Measurements from ENCODE around the gene PLEKHM3.
"Not testable (repeated sequence)": the region's sequence is repeated elsewhere in the genome, so short reads cannot be mapped to it uniquely, and the experiment has no call there.

The PLEKHM3 gene

DNA sequence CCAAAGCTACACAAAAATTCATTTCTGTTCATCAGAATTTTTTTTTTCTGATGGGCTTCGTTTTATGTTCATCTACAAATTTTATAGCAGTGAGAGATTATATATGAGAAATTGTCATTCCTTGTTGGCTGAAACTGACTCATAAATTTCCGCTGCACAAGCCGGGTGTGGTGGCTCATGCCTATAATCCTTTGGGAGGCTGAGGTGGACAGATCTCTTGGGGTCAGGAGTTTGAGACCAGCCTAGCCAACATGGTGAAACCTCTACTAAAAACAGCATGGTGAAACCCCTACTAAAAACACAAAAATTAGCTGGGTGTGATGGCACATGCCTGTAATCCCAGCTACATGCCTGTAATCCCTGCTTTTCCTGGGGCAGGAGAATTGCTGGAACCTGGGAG, 72.0 kb downstream of the PLEKHM3 start:
- Histone ChIP-seq H3K27ac (ENCODE audit: low read depth, low read length) (no peak overlapping the region), H3K9ac (ENCODE audit: low read length in 5 of 5) (no peak overlapping the region), H3K27me3 (ENCODE audit: control insufficient read depth in 5 of 5, insufficient read depth in 4 of 5, low read length in 5 of 5) (no peaks in the 10 kb centered on the region), H3K4me1 (ENCODE audit: control insufficient read depth in 5 of 5, insufficient read depth in 5 of 5, low read length in 5 of 5) (peaks cover 0 to 18% (median 10%) of the 10 kb centered on the region in 5 donors), H3K4me3 (ENCODE audit: low read depth in 1 of 5, low read length in 5 of 5) (no peak overlapping the region), H3K36me3 (ENCODE audit: control insufficient read depth in 5 of 5, insufficient read depth in 5 of 5, low read length in 5 of 5) (no peaks in the 10 kb centered on the region), H3K9me3 (ENCODE audit: control insufficient read depth in 5 of 5, low read length in 5 of 5) (no peaks in the 10 kb centered on the region)

DNA sequence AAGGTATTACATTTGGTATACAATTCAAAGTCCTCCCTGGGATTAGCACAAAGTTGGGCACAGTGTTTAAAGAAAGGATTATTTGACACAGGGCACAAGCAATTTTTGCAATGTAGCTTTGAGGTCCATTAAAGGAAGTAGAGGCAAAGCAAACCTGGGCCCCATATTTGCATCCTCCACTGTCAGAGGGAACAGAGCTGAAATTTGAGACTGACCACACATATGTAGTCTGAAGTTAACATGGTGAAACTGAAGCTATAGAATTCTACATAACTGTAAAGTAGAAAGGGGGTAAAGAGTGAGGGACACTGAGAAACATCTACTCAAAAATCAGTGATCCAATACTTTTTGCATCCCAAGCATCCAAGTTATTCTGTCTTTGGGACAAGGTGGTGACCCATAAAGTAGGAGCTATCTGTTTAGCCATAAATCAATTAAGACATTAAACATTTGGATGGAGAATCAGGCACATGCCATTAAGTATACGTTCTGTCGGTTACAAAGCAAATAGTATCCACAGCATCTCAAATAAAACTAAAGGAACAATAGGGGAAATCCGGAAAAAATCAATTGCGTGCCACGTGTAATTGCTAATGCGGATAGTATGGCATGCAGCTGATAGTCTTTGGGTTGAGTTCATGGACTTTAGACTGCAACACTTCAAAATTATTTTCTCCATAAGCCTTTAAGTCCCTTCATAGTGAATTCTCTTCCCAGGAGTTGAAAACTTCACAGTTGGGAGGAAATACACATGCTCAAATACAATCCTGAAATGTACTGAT, 72.6 kb downstream of the PLEKHM3 start:
- no peaks in the 10 kb centered on the region for H3K36me3 ChIP-seq (ENCODE audit: control insufficient read depth in 5 of 5, insufficient read depth in 5 of 5, low read length in 5 of 5)
- no peak overlapping the region for H3K27ac ChIP-seq (ENCODE audit: low read depth, low read length)
- H3K4me1 ChIP-seq (ENCODE audit: control insufficient read depth in 5 of 5, insufficient read depth in 5 of 5, low read length in 5 of 5), result peaks cover 0 to 18% (median 10%) of the 10 kb centered on the region in 5 donors
- H3K27me3 ChIP-seq (ENCODE audit: control insufficient read depth in 5 of 5, insufficient read depth in 4 of 5, low read length in 5 of 5), result no peaks in the 10 kb centered on the region
- H3K9ac ChIP-seq (ENCODE audit: low read length in 5 of 5), result no peak overlapping the region
- no peak overlapping the region for H3K4me3 ChIP-seq (ENCODE audit: low read depth in 1 of 5, low read length in 5 of 5)
- no peaks in the 10 kb centered on the region for H3K9me3 ChIP-seq (ENCODE audit: control insufficient read depth in 5 of 5, low read length in 5 of 5)

DNA sequence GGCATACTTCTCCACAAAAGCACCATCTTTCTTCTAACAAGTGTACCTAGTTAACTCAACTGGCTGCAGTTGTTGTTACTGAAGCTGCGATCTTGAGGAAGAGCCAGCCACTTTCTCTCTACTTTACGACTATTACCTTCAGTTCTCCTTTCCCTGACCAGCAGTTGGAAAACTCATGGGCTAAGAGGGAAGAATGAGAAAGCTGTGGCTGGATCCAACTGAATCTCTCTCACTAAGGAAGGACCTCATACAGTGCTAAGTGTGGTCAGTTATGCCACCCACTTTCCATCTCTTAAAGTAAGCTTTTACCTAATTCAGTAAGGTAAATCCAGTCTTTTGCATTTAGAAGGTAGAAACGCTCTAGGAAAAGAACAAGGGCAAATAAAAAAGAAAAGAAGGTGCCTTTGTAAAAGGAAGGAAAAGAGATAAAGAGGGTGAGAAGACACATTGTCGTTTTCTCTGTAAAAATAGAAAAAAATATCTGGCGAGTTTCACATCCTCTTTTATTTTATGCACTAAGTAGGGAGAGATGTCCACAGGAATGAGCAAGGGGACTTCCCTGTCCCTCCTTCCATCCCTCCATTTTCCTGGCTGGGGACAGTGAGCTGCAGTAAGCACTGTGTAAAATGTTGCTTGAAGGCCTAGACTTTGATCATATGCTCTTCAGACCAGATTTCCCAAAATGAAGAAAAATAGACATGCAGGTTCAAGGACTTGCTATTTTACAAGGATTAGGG, 73.4 kb downstream of the PLEKHM3 start:
- Histone ChIP-seq H3K27ac (ENCODE audit: low read depth, low read length) (no peak overlapping the region), H3K9me3 (ENCODE audit: control insufficient read depth in 5 of 5, low read length in 5 of 5) (no peaks in the 10 kb centered on the region), H3K9ac (ENCODE audit: low read length in 5 of 5) (no peak overlapping the region), H3K4me1 (ENCODE audit: control insufficient read depth in 5 of 5, insufficient read depth in 5 of 5, low read length in 5 of 5) (peaks cover 0 to 18% (median 10%) of the 10 kb centered on the region in 5 donors), H3K36me3 (ENCODE audit: control insufficient read depth in 5 of 5, insufficient read depth in 5 of 5, low read length in 5 of 5) (no peaks in the 10 kb centered on the region), H3K4me3 (ENCODE audit: low read depth in 1 of 5, low read length in 5 of 5) (no peak overlapping the region), H3K27me3 (ENCODE audit: control insufficient read depth in 5 of 5, insufficient read depth in 4 of 5, low read length in 5 of 5) (no peaks in the 10 kb centered on the region)

DNA sequence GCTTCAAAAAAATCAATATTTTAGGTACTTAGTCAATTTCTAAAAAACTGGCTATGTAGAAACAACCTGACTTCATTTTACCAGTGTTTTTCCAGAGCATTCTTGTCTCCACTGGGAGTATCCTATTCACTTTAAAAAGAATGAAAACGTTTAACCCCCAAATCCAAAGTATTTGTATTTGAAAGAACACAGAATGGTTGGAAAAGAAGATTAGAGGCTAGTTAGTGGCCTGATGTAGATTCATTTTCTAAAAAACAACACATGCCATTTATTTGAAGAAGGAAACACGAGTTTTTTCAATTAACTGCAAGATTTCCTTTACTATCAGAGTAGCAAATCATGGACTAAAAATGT, 74.6 kb downstream of the PLEKHM3 start:
- Histone ChIP-seq H3K4me3 (ENCODE audit: low read depth in 1 of 5, low read length in 5 of 5) (no peak overlapping the region), H3K4me1 (ENCODE audit: control insufficient read depth in 5 of 5, insufficient read depth in 5 of 5, low read length in 5 of 5) (peaks cover 0 to 18% (median 10%) of the 10 kb centered on the region in 5 donors), H3K9ac (ENCODE audit: low read length in 5 of 5) (no peak overlapping the region), H3K27ac (ENCODE audit: low read depth, low read length) (no peak overlapping the region), H3K9me3 (ENCODE audit: control insufficient read depth in 5 of 5, low read length in 5 of 5) (no peaks in the 10 kb centered on the region), H3K36me3 (ENCODE audit: control insufficient read depth in 5 of 5, insufficient read depth in 5 of 5, low read length in 5 of 5) (peaks cover 0 to 2% (median 0%) of the 10 kb centered on the region in 5 donors), H3K27me3 (ENCODE audit: control insufficient read depth in 5 of 5, insufficient read depth in 4 of 5, low read length in 5 of 5) (no peaks in the 10 kb centered on the region)

DNA sequence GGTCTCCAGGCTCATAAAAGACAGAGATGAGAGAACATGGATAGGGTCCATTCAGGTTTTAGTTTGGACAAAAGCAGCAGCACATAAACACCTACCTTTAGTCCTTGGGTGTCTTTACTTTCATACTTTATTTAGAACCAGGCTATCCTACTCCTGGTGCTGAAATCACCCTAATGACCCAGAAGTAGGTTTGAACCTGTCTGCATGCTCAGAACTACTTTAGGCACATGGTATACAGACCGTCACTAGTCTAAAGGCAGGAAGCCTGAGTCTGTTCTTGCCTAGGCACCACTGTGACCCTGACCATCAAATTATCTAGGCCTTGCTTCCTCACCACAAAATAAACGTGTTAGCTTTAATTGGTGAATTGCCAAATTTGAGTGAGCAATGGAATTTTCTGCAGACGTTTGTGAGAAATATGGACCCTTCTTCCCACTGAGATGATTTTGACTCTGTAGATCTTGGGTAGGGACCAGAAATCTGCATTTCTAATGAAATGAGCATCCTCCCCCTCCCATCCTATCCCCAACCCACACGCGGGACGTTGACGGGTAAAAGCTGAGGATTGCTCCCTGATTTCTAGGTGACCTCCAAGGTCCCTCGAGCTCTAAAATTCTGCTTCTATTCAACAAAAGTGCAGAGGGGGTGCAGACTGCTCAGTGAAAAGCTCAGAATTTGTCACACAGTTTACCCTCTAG, 75.1 kb downstream of the PLEKHM3 start:
- Histone ChIP-seq H3K9ac (ENCODE audit: low read length in 5 of 5) (no peak overlapping the region), H3K27ac (ENCODE audit: low read depth, low read length) (no peak overlapping the region), H3K36me3 (ENCODE audit: control insufficient read depth in 5 of 5, insufficient read depth in 5 of 5, low read length in 5 of 5) (peaks cover 0 to 6% (median 3%) of the 10 kb centered on the region in 5 donors), H3K9me3 (ENCODE audit: control insufficient read depth in 5 of 5, low read length in 5 of 5) (no peaks in the 10 kb centered on the region), H3K4me3 (ENCODE audit: low read depth in 1 of 5, low read length in 5 of 5) (no peak overlapping the region), H3K4me1 (ENCODE audit: control insufficient read depth in 5 of 5, insufficient read depth in 5 of 5, low read length in 5 of 5) (peaks cover 0 to 18% (median 10%) of the 10 kb centered on the region in 5 donors), H3K27me3 (ENCODE audit: control insufficient read depth in 5 of 5, insufficient read depth in 4 of 5, low read length in 5 of 5) (no peaks in the 10 kb centered on the region)

DNA sequence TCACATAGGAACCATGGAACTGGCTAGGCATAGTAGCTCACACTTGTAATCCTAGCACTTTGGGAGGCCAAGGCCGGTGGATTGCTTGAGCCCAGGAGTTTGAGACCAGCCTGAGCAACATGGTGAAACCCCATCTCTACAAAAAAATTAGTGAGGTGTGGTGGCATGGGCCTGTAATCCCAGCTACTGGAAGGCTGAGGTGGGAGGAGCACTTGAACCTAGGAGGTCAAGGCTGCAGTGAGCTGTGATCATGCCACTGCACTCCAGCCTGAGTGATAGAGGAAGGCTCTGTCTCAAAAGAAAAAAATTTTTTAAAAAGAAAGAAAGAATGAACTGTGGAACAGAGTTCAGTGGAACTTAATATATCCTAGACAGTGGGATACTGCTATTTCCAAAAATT, 76.1 kb downstream of the PLEKHM3 start:
- not testable (repeated sequence) for H3K27ac ChIP-seq (ENCODE audit: low read depth, low read length); H3K9me3 ChIP-seq (ENCODE audit: control insufficient read depth in 5 of 5, low read length in 5 of 5); H3K4me3 ChIP-seq (ENCODE audit: low read depth in 1 of 5, low read length in 5 of 5); H3K9ac ChIP-seq (ENCODE audit: low read length in 5 of 5); H3K27me3 ChIP-seq (ENCODE audit: control insufficient read depth in 5 of 5, insufficient read depth in 4 of 5, low read length in 5 of 5)
- Histone ChIP-seq H3K4me1 (ENCODE audit: control insufficient read depth in 5 of 5, insufficient read depth in 5 of 5, low read length in 5 of 5) (peaks cover 0 to 18% (median 10%) of the 10 kb centered on the region in 5 donors), H3K36me3 (ENCODE audit: control insufficient read depth in 5 of 5, insufficient read depth in 5 of 5, low read length in 5 of 5) (peaks cover 4 to 15% (median 11%) of the 10 kb centered on the region in 5 donors)

- Histone ChIP-seq H3K9ac (ENCODE audit: low read length in 5 of 5) (no peak overlapping the region), H3K4me1 (ENCODE audit: control insufficient read depth in 5 of 5, insufficient read depth in 5 of 5, low read length in 5 of 5) (peaks cover 0 to 3% (median under 1%) of the 10 kb centered on the region in 5 donors), H3K27ac (ENCODE audit: low read depth, low read length) (no peak overlapping the region), H3K4me3 (ENCODE audit: low read depth in 1 of 5, low read length in 5 of 5) (no peak overlapping the region), H3K27me3 (ENCODE audit: control insufficient read depth in 5 of 5, insufficient read depth in 4 of 5, low read length in 5 of 5) (no peaks in the 10 kb centered on the region), H3K36me3 (ENCODE audit: control insufficient read depth in 5 of 5, insufficient read depth in 5 of 5, low read length in 5 of 5) (peaks cover 9 to 17% (median 12%) of the 10 kb centered on the region in 5 donors), H3K9me3 (ENCODE audit: control insufficient read depth in 5 of 5, low read length in 5 of 5) (no peaks in the 10 kb centered on the region)
These were observed 80.2 kb downstream of the PLEKHM3 start for GRCh38 chr2:207944979-207945600.

- H3K27ac ChIP-seq (ENCODE audit: low read depth, low read length), result no peak overlapping the region
- peaks cover 9 to 17% (median 12%) of the 10 kb centered on the region in 5 donors for H3K36me3 ChIP-seq (ENCODE audit: control insufficient read depth in 5 of 5, insufficient read depth in 5 of 5, low read length in 5 of 5)
- no peaks in the 10 kb centered on the region for H3K27me3 ChIP-seq (ENCODE audit: control insufficient read depth in 5 of 5, insufficient read depth in 4 of 5, low read length in 5 of 5)
- no peaks in the 10 kb centered on the region for H3K4me1 ChIP-seq (ENCODE audit: control insufficient read depth in 5 of 5, insufficient read depth in 5 of 5, low read length in 5 of 5)
- no peaks in the 10 kb centered on the region for H3K9me3 ChIP-seq (ENCODE audit: control insufficient read depth in 5 of 5, low read length in 5 of 5)
- H3K4me3 ChIP-seq (ENCODE audit: low read depth in 1 of 5, low read length in 5 of 5), result no peak overlapping the region
- no peak overlapping the region for H3K9ac ChIP-seq (ENCODE audit: low read length in 5 of 5)
These were observed 81.0 kb downstream of the PLEKHM3 start for GRCh38 chr2:207944334-207944733.

GRCh38 chr2:207939342-207940108, 85.8 kb downstream of the PLEKHM3 start:
- no peaks in the 10 kb centered on the region for H3K9me3 ChIP-seq (ENCODE audit: control insufficient read depth in 5 of 5, low read length in 5 of 5)
- no peak overlapping the region for H3K27ac ChIP-seq (ENCODE audit: low read depth, low read length)
- no peaks in the 10 kb centered on the region for H3K27me3 ChIP-seq (ENCODE audit: control insufficient read depth in 5 of 5, insufficient read depth in 4 of 5, low read length in 5 of 5)
- H3K4me1 ChIP-seq (ENCODE audit: control insufficient read depth in 5 of 5, insufficient read depth in 5 of 5, low read length in 5 of 5), result peaks cover 0 to 17% (median 15%) of the 10 kb centered on the region in 5 donors
- H3K4me3 ChIP-seq (ENCODE audit: low read depth in 1 of 5, low read length in 5 of 5), result no peak overlapping the region
- peaks cover 0 to 10% (median 3%) of the 10 kb centered on the region in 5 donors for H3K36me3 ChIP-seq (ENCODE audit: control insufficient read depth in 5 of 5, insufficient read depth in 5 of 5, low read length in 5 of 5)
- no peak overlapping the region for H3K9ac ChIP-seq (ENCODE audit: low read length in 5 of 5)

All from subcutaneous abdominal adipose tissue (tissue), 5 donors.